Measurements from ENCODE around the gene NUP205.

NUP205 gene

DNA sequence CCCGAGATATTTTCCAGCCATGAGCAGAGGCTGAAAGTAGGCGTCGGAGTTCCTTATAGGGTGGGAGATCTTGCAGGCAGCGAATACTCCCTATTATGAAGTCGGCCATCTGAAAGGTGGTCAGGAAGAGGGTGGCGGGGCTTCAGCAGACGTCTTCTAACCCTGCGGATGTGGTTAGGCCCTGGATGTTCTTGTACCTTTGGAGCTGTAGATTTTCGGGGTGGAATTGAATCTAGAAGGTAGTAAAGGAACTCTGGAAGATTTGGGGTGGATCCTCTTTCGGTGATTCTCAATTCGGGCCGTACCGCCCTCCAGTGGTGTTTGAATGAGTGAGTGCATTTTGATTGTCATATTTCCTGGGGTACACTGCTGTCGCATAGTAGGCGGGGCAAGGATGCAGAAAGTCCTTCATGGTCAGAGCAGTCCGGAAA lies 635 bp downstream of the NUP205 start (continued):
- TF ChIP-seq, protein P1, sequence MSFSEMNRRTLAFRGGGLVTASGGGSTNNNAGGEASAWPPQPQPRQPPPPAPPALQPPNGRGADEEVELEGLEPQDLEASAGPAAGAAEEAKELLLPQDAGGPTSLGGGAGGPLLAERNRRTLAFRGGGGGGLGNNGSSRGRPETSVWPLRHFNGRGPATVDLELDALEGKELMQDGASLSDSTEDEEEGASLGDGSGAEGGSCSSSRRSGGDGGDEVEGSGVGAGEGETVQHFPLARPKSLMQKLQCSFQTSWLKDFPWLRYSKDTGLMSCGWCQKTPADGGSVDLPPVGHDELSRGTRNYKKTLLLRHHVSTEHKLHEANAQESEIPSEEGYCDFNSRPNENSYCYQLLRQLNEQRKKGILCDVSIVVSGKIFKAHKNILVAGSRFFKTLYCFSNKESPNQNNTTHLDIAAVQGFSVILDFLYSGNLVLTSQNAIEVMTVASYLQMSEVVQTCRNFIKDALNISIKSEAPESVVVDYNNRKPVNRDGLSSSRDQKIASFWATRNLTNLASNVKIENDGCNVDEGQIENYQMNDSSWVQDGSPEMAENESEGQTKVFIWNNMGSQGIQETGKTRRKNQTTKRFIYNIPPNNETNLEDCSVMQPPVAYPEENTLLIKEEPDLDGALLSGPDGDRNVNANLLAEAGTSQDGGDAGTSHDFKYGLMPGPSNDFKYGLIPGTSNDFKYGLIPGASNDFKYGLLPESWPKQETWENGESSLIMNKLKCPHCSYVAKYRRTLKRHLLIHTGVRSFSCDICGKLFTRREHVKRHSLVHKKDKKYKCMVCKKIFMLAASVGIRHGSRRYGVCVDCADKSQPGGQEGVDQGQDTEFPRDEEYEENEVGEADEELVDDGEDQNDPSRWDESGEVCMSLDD (tag by site-specific recombination; IDR thresholded peaks at IDR 0.05), result peak; percentile 52; the same call in 1 of the 2 replicates
- TF ChIP-seq KLF9 (tag by site-specific recombination; IDR thresholded peaks at IDR 0.05; ENCODE audit: low read depth) (peak; percentile 24; the same call in 1 of the 2 replicates), SP2 (tag by site-specific recombination; IDR thresholded peaks at IDR 0.05) (peak; percentile 40), GLI4 (tag by site-specific recombination; IDR thresholded peaks at IDR 0.05) (no peak)

DNA sequence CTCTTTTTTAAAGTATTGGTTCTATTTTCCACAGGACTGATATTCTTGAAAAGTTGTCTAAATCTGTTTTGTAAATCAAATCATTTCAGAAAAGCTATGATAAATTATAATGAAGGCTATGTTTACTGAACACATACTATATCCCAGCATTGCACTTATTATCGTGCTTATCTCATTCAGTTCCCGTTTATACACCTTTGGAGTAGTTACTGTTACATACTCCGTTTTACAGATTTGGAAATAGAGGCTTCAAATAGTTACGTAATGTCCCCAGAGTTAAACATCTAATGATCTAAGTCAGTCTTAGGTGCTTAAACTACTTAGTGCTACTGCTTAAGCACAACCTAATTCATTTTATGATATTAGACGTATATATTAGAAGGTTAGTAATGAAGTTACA lies 1.2 kb downstream of the NUP205 start:
- CTCF ChIA-PET, result interaction anchor here (0.6 to 1.2 kb wide), 2 partner anchors 15 to 149 kb away, joined by 4 to 5 read pairs; no protein-coding TSS in a partner anchor
- H3K4me3 ChIP-seq (ENCODE audit: low read depth, low read length), result peak overlapping the region; percentile 99
- peaks cover 0 to 5% of the 10 kb centered on the region in 2 experiments; a peak in 2 of 3 replicates for H3K36me3 ChIP-seq (ENCODE audit: control insufficient read depth in 2 of 2, insufficient read depth in 1 of 2, low read length in 2 of 2)
- TF ChIP-seq ZNF830 (tag by site-specific recombination; IDR thresholded peaks at IDR 0.05; ENCODE audit: low read depth), result no peak
- TF ChIP-seq ZNF558 (tag by site-specific recombination; IDR thresholded peaks at IDR 0.05), result no peak
- peak; percentile 90; the same call in 1 of the 2 replicates for TF ChIP-seq ZNF664 (tag by site-specific recombination; IDR thresholded peaks at IDR 0.05)
- no peaks in the 10 kb centered on the region for H3K4me1 ChIP-seq (ENCODE audit: control insufficient read depth, insufficient read depth, low read length)
- H3K27ac ChIP-seq (ENCODE audit: extremely low read depth, low read depth, low read length), result no peak overlapping the region
- POLR2A ChIA-PET, result interaction anchor here (0.6 kb wide), 1 partner anchor 49 kb away, joined by 3 read pairs; no protein-coding TSS in a partner anchor
- no peaks in the 10 kb centered on the region for H3K9me3 ChIP-seq (ENCODE audit: control insufficient read depth, insufficient read depth, low read depth, low read length)

DNA sequence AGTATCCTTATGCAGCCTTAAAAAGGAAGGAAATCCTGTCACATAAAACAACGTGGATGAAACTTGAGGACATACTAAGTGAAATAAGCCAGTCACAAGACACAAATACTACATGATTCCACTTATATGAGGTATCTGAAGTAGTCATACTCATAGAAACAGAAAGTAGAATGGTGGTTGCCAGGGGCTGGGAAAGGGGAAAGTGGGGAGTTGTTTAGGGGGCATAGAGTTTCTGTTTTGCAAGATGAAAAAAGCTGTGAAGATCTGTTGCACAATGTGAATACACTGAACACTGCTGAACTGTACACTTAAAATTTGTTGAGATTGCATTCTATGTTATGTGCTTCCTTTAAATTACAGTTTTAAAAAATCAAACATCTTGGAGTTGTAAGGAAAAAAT lies 2.9 kb downstream of the NUP205 start:
- ChIA-PET CTCF (interaction anchor here (1.0 kb wide), 1 partner anchor 9 kb away, joined by 3 read pairs; no protein-coding TSS in a partner anchor), POLR2A (no interaction called here)
- TF ChIP-seq ZNF561 (tag by site-specific recombination; IDR thresholded peaks at IDR 0.05; ENCODE audit: borderline replicate concordance) (no peak), ZNF223 (tag by site-specific recombination; IDR thresholded peaks at IDR 0.05) (no peak), ZNF629 (tag by site-specific recombination; IDR thresholded peaks at IDR 0.05) (no peak), ZNF785 (tag by site-specific recombination; IDR thresholded peaks at IDR 0.05) (no peak), ZNF324 (tag by site-specific recombination; IDR thresholded peaks at IDR 0.05) (no peak), ZNF501 (tag by site-specific recombination; IDR thresholded peaks at IDR 0.05) (no peak), SETDB1 (IDR thresholded peaks at IDR 0.05; ENCODE audit: insufficient read length, low read length) (no peak), HOXA7 (CRISPR knock-in tag; IDR thresholded peaks at IDR 0.05; ENCODE audit: borderline replicate concordance) (no peak), ZNF521 (tag by site-specific recombination; IDR thresholded peaks at IDR 0.05) (no peak), ZBTB17 (tag by site-specific recombination; IDR thresholded peaks at IDR 0.05) (no peak), ZNF707 (tag by site-specific recombination; IDR thresholded peaks at IDR 0.05) (no peak), ZNF341 (tag by site-specific recombination; IDR thresholded peaks at IDR 0.05; ENCODE audit: low read depth) (no peak)
- TF ChIP-seq, protein P2, sequence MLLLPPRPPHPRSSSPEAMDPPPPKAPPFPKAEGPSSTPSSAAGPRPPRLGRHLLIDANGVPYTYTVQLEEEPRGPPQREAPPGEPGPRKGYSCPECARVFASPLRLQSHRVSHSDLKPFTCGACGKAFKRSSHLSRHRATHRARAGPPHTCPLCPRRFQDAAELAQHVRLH (tag by site-specific recombination; IDR thresholded peaks at IDR 0.05), result no peak
- Histone ChIP-seq H3K9me3 (ENCODE audit: control insufficient read depth, insufficient read depth, low read depth, low read length) (no peaks in the 10 kb centered on the region), H3K36me3 (ENCODE audit: control insufficient read depth in 2 of 2, insufficient read depth in 1 of 2, low read length in 2 of 2) (peaks cover 0 to 5% of the 10 kb centered on the region in 2 experiments; a peak in 2 of 3 replicates), H3K4me3 (ENCODE audit: low read depth, low read length) (no peak overlapping the region), H3K27ac (ENCODE audit: extremely low read depth, low read depth, low read length) (no peak overlapping the region), H3K4me1 (ENCODE audit: control insufficient read depth, insufficient read depth, low read length) (no peaks in the 10 kb centered on the region)

All from HEK293 (cell line).